ENCODE data around the gene TSPAN13. TPM values are rescaled to one million over a fixed set of nuclear protein-coding genes. Genes with fewer than 3 reads are reported as not detected.

Gene TSPAN13
- total RNA-seq = 1 to 10 TPM in 1 of 2 donors, not detected in 1; 2.0 TPM

DNA sequence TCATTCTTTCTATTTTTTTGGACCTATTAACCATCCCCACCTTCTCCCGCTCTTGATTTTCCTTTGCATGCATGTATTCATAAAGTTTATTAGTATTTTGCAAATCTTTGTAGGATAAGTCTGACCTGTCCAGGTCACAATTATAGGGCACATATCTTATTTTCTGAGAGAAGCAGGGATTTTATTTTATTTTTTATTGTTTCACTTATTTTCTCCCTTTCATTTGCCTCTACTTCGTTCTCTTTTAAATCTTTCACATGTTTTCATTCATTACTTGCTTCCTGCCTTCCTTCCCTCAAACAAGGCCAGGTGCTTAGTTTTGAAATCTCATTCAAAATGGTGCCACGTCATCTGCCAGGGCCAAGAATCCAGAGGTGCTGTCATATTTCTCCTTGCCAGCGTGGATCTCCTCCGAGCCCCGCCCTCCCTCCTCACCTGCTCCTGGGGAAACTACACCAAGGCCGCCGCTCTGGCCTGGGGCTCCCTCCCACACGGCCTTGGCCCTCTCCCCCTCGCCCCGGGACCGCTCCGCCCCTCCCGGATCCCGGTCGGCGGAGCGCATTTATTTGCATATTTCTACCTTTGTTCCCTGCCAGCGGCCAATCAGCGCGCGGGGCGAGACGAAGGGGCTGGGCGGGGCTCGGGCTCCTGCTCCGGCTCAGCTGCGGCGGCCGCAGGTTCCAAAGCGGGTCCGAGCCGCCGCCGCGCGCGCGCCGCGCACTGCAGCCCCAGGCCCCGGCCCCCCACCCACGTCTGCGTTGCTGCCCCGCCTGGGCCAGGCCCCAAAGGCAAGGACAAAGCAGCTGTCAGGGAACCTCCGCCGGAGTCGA is at the start of gene TSPAN13:
TSS of gene TSPAN13 (plus strand) at position 654 of the 830 bp plus-strand sequence. CDS start 213 bp downstream, outside the sequence.

GRCh38 chr7:16804674-16805439 is 51.3 kb downstream of the TSPAN13 start, which contains the start of gene AGR2:
TSS of gene AGR2 (minus strand) at chr7:16804999. CDS start at chr7:16801796, 3,203 bp downstream.

Other genes with a start within 250 kb of the TSPAN13 start
- not detected for gene LRRC72, start 226.9 kb upstream of the TSPAN13 start, total RNA-seq
- 10 to 100 TPM; 16.9 to 17.6 TPM for gene ANKMY2, start 108.0 kb upstream of the TSPAN13 start, total RNA-seq
- 100 to 1,000 TPM in 1 of 2 donors, 10 to 100 TPM in 1; 56.1 to 109 TPM for gene BZW2, start 107.6 kb upstream of the TSPAN13 start, total RNA-seq
- not detected for gene AGR2, start 51.2 kb downstream of the TSPAN13 start, total RNA-seq
- not detected for gene AGR3, start 128.2 kb downstream of the TSPAN13 start, total RNA-seq